HG03060 (cell line): ENCODE results near the gene UPK2.
"Not testable (repeated sequence)": the region's sequence is repeated elsewhere in the genome, so short reads cannot be mapped to it uniquely, and the experiment has no call there.

Experiments
- ATAC-seq: cut with Tn5 transposase; IDR thresholded peaks from one replicate; pipeline ENCODE4 v1.9.1; 2021; ENCODE audit warnings: low read depth, moderate number of reproducible peaks; ENCODE audit not compliant: unreplicated experiment

Gene UPK2

GRCh38 chr11:118980191-118980881 is 24.2 kb downstream of the UPK2 start:
- no peak for ATAC-seq

- ATAC-seq = not testable (repeated sequence)
Measured at GRCh38 chr11:118984337-118984736, 28.2 kb downstream of the UPK2 start.

- no peak for ATAC-seq
Measured at GRCh38 chr11:118984825-118985224, 28.7 kb downstream of the UPK2 start.

- no peak for ATAC-seq
Measured at GRCh38 chr11:118988280-118988679, 32.2 kb downstream of the UPK2 start.

GRCh38 chr11:118991486-118992038 is 35.5 kb downstream of the UPK2 start:
- ATAC-seq = not testable (repeated sequence)

GRCh38 chr11:118996926-118997626 is 41.0 kb downstream of the UPK2 start:
- ATAC-seq = no peak

- peak; percentile 59 for ATAC-seq
Measured at GRCh38 chr11:118997627-118998387, 41.7 kb downstream of the UPK2 start, which contains the start of gene CENATAC. TSS of gene CENATAC (plus strand) at chr11:118998138. CDS start at chr11:118998198, 60 bp downstream.

GRCh38 chr11:118998388-118998717 is 42.3 kb downstream of the UPK2 start:
- ATAC-seq = no peak

GRCh38 chr11:118998822-118999221 is 42.7 kb downstream of the UPK2 start:
- no peak for ATAC-seq

GRCh38 chr11:119000906-119001305 is 44.8 kb downstream of the UPK2 start:
- ATAC-seq = no peak

GRCh38 chr11:119006656-119007055 is 50.6 kb downstream of the UPK2 start:
- ATAC-seq = no peak
